GM18499 (cell line): ENCODE measurements around the gene C1orf35.

Experiments
- ATAC-seq: cut with Tn5 transposase; IDR thresholded peaks from one replicate; pipeline ENCODE4 v1.9.1; 2021; ENCODE audit warnings: moderate number of reproducible peaks; ENCODE audit not compliant: insufficient read depth, unreplicated experiment

Gene C1orf35

DNA sequence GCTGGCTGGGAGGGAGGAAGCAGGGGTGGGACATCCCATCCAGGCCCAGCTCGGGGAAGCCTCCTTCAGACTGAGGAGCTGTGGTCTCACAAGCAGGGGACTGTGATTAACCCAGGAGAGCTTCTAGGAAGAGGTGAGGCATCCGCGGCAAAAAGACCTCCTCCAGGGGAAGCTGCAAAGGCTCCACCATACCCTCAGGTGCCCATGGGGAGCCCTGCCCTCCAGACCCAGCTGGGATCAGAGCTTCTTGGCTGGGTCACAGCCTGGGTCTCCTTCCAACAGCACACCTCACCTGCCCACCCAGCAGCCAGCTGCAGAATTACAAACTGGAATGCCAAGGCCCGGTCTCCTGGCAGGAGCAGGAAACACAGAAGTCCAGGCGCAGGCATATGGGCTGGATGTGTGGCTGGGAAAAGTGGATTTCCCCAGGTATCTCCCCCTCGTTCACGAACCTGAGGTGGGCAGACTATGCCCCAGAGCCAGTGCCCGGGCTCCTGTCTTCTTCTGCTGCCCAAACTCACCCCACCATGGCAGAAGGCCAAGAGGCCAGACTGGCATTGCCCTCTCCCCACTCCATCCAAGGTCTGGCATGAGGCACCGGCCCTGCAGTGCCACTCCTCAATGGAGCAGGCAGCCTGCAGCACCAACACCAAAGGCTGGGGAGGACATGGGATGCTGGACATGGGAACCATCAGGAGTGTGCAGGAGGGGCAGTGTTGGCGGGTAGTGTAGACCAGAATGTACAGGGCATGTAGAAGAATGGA is 36.1 kb downstream of the C1orf35 start:
- no peak for ATAC-seq

DNA sequence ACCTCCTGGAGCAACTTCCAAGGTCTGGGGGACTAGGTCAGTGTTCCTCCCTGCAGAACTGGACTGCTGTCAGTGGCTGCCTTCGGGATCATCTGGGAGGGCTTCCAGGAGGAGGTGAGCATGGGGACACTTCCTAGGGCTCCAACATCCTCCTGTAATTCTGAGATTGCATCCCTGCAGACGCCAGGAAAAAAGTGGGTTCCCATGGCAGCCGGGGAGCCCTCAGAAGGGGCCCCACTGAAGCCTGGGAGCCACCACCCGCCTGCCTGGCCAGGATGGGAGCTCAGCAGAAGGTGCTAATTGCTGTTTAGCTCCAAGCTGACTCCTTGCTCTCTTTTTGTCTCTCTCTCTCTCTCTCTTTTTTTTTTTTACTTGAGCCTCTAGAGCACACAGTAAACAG is 36.7 kb downstream of the C1orf35 start:
- no peak for ATAC-seq

DNA sequence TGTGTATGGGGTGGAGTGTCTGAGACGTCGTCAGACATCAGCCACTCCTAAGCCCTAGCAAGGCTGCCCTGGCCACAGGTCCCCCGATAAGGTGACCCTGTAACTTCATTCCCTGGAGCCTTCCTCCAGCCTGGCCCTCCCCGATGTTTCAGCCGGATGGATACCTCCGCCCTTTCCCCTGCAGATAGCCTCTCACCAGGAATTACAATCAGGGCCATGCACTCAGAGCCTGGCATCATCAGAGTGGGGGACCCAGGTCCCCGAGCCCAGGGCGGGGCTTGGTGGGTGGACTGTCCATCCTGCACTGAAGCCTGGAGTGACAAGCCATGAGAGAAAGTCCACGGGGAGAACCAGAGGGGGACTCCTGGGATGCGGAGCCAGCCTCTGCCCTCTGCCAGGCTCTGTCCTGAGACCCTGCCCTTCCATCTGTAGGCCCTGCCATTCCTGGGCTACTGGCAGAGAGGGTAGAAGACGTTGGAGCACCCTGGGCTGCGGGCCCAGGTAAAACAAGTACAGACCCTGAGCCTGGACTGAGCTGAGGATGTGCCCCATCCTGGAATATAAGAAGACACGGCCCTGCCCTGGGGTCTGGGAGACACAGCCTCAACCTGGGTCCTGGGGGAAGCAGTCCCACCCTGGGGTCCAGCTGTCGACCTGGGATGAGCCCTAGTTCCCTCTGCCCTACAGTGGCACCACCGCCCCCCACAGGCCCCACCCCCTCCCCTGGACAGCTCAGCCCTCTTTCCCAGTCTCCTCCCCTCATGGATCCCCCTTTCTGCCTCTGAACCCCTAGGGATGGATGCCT is 37.4 kb downstream of the C1orf35 start:
- no peak for ATAC-seq

DNA sequence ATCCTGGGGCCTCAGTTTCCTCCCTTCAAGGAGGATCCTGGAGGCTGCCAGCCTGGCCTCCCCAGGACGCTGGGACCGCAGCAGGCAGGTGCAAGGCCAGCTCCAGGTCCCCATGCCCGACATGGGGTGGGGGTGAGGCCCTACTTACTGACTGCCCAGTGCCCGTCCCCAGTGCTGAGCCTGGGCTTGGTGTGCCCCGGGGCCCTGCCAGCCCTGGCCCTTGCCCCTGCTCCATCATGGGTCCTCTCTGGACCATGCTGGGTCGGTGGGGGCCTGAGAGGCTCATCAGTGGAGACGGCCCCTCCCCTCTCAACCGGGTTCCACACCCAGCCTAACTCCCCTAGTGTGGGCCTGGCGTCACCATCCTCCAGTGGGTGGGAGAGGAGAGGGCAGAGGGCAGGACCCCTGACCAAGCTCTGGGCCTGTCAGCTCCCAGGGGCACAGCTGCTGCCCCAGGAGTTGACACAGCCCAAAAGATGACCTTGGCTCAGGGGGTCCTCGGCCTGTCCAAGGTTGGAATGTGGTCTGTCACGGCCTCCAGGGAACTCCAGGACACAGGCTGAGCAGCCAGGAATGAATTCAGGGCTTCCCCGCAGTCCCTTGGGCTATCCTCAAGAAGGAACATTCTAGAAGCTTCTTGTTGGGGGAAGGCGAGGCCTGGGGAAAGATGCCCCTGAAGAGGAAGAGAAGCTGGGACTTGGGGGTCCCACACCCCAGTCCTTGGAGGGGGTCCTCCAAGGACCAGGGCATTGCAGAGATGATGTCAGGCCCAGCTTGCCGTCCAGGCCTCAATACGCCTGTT is 38.2 kb downstream of the C1orf35 start:
- no peak for ATAC-seq

DNA sequence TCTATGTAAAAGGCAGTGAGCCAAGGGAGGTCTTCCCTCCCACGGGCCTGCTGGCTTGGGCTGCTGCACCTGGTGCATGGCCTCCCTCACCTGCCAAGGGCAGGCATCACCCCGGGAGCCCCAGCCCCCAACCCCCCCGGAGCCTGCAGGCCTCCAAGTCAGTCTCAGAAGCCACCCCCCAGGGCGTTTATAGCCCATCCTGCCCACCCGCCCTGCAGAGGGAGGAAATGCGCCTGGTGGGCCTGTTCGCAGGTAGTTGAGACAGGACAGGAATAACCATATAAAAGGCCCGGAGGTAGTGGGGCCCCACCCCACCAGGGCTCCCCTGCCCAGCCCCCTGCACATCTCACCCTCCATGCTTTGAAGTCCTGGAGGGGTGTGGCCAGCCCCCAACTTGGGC is 38.8 kb downstream of the C1orf35 start:
- no peak for ATAC-seq

DNA sequence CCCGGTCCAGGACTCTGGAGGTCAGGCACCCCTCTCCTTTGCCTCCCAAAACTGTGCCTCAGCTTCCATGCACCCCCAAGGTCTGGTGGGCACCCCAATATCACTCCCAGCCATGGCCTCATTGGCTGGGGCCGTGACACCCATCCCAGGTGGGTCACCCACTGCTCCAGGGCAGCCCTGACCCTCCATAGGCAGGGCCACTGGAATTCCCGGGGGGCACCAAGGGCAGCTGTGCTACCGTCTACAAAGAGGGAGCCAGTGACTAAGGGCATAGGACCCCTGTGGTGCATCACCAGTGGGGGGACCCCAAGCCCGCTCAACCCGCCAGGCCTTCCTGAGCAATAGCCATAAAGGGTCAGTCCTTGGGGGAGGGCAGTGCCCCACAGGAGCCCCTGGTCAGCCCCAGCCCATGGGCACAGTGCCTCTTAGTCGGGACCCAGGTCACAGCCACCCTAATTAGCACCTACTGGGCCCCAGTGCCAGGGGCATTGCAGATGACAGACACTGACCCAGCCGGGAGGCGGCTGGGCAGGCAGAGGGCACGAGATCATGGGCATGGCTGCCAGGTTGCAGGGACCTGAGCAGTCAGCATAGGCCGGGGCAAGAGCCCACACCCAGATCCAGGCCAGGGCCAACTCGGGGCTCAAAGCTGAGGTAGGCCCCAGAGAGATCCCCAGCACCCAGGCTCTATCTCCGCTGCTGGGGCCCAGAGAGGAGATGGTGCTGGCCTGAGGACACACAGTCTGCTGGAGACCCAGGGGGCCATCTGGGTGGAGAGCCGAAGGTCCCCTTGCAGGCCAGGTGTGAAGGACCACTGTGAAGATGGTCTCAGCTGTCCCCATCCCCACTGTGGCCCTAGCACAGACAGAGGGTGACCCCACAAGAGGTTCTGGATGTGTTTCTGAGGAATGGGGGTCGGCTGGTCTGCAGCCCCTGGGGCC is 39.6 kb downstream of the C1orf35 start:
- no peak for ATAC-seq

DNA sequence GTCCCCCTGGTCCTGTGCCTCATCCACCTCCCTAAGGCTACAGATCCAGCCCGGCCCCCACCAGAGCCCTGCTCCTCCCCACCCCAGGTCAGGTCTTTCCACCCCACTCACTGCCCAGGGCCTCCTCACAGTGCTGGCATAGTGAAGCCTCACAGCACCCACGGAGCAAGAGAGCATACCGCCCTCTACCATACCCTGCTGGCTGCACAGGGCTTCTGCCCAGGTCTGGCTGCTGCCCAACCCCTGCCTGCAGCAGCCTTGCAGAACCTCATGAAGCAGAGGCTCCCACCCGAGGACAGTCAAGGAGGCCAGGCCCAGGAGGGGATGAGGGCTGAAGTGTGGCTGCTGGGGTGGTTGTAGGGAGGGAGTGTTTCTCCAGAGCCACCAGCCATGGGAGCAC is 40.3 kb downstream of the C1orf35 start:
- no peak for ATAC-seq

DNA sequence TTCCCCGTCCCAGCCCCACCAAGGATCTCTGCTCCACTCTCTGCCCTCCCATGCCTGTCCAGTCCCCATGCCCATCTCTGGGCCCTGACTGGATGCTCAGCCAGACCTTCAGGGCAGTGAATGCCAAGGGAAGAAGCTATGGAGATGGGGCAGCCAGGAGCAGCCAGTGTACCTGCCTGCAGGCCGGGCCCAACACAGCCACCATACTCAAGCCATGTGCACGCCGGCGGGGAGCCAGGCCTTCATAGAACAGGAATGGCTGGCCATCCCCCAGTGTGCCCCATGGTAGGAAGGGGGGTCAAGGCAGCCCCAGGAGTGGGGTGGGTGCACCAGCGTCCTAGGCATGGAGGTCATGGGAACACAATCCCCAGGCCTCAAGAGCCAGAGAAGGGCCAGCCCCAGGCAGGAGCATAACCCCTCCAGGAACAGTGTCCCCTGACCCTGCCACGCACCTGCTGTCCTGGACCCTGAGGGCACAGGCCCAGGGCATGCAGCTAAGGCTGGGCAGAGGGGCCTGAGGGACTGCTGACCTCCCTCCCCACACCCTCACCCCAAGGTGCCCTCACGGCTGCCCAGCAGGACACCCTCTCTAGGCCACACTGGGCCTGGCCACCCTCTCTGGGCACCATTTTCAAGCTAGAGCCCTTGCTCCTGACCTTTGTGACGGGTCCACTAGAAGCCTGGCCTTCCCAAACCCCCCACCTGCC is 40.9 kb downstream of the C1orf35 start:
- ATAC-seq = no peak

DNA sequence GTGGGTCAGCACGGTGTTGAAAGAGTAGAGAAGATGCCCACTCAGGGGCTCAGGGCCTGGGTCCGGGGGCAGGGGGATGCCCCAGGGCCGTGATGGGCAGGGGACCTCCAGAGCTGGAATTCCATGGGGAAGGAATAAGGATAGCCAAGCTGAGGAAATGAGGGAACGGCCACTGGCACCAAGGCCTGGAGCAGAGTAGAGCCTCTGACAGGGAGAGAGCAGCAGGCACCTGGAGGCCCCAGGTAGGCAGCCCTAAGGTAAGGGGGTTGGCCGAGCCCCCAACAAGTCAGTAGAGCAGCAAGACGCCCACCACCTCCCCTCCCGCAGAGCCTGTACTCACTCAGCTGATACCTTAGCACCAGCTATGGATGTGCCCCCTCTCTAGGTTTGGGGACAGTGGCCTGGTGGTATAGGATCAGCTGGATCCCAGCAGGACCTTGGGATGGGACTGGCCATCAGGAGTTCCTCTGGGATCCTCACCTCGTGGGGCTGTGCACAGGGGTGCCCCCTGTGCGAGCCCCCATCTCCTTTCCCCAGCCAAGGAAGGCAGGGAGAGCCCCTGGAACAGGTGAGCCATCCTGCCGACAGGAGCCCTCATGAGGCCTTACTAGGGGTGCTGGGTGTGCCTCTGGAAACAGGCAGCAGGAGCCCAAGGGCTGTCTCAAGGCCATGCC is 41.6 kb downstream of the C1orf35 start:
- ATAC-seq = no peak

DNA sequence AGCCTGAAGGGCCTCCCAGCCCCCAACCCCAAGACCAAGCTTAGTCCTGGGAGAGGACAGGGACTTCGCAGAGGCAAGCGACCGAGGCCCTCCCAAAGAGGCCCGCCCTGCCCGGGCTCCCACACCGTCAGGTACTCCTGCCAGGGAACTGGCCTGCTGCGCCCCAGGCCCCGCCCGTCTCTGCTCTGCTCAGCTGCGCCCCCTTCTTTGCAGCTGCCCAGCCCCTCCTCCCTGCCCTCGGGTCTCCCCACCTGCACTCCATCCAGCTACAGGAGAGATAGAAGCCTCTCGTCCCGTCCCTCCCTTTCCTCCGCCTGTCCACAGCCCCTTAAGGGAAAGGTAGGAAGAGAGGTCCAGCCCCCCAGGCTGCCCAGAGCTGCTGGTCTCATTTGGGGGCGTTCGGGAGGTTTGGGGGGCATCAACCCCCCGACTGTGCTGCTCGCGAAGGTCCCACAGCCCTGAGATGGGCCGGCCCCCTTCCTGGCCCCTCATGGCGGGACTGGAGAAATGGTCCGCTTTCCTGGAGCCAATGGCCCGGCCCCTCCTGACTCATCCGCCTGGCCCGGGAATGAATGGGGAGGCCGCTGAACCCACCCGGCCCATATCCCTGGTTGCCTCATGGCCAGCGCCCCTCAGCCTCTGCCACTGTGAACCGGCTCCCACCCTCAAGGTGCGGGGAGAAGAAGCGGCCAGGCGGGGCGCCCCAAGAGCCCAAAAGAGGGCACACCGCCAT is 42.5 kb downstream of the C1orf35 start:
- no peak for ATAC-seq

DNA sequence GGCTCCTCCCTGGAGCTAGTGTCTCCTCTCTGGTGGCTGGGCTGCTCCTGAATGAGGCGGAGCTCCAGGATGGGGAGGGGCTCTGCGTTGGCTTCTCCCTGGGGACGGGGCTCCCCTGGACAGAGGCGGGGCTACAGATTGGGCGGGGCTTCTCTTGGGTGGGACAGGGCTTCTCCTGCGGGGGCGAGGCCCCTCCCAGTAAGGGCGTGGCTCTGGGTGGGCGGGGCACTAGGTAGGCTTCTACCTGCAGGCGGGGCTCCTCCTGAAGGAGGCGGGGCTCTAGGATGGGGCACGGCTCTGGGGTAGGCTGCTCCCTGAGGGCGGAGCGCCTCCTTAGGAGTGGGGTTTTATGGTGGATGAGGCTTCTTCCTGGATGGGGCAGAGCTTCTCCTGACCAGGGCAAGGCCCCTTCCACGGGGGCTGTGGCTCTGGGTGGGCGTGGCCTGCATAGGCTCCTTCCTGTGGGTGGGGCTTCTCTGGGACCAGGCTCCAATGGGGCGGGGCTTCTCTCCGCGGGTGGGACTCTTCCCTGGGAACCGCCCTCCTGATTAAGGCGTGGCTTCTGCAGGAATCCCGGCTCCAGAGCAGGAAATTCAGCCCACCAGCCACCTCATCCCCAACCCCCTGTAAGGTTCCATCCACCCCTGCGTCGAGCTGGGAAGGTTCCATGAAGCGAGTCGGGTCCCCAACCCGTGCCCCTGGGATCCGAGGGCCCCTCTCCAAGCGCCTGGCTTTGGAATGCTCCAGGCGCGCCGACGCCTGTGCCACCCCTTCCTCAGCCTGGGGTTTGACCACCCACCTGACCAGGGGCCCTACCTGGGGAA is 43.3 kb downstream of the C1orf35 start:
- no peak for ATAC-seq

DNA sequence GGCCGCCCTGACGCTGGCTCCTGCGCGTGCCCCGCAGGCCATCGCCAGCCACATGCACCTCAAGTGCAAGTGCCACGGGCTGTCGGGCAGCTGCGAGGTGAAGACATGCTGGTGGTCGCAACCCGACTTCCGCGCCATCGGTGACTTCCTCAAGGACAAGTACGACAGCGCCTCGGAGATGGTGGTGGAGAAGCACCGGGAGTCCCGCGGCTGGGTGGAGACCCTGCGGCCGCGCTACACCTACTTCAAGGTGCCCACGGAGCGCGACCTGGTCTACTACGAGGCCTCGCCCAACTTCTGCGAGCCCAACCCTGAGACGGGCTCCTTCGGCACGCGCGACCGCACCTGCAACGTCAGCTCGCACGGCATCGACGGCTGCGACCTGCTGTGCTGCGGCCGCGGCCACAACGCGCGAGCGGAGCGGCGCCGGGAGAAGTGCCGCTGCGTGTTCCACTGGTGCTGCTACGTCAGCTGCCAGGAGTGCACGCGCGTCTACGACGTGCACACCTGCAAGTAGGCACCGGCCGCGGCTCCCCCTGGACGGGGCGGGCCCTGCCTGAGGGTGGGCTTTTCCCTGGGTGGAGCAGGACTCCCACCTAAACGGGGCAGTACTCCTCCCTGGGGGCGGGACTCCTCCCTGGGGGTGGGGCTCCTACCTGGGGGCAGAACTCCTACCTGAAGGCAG is 44.0 kb downstream of the C1orf35 start:
- no peak for ATAC-seq

DNA sequence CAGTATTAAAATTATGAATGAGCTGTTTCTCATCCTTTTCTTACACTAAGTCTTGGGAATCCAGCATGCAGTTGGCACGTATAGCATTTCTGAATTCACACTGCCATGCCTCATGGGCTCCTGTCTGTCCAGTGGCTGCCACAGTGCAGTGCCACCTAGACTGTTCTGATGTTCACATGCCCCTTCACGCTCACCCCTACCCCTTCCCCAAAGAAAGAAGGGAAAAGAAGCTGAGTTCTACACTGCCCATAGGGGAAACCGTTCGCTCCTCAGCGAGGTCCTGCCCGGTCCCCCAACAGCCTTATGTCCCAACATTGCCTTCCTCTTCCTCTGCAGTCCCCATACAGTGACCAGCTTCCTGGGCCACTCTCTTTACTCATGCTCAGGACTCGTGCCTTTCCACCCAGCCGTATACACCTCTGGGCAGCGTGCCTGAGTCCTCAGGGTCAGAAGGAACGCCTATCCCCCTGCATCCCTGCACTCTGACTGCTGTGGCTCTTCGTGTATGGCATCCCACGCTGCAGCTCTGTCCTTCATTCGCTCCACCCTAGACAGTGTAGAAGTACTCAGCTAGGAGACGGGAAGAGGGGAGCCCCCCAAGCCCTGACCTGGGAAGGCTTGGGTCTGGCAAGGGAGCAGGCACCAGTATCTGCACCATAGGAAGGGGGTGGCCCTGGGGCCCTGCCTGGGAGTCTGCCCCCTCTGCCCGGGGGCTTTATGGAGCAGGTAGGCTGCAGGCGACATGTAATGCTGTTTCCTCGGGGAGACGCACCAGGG is 44.8 kb downstream of the C1orf35 start:
- no peak for ATAC-seq
